OCI-LY7 (cell line): ENCODE data around the gene ZNF764. TPM values are rescaled to one million over a fixed set of nuclear protein-coding genes. Genes with fewer than 3 reads are reported as not detected.

Experiments used
- BruUV-seq: library from RNA; stranded (reverse); fragments of 400-500 nt; replicated peaks from 2 replicates; lab custom pipeline; 2021; lab: Mats Ljungman, UMichigan
- CTCF ChIA-PET: fragments of 300-600 bp; sonication (Branson Sonifier 250); formaldehyde crosslinking; loops from one replicate; lab custom pipeline; 2022; ENCODE audit warnings: antibody characterized with exemption; ENCODE audit not compliant: unreplicated experiment; lab: Charles Lee
- POLR2A ChIA-PET: fragments of 300-600 bp; sonication (Branson Sonifier 250); formaldehyde crosslinking; loops from one replicate; lab custom pipeline; 2022; ENCODE audit warnings: antibody characterized with exemption; lab: Charles Lee
- DNase-seq: peaks from one replicate; pipeline ENCODE4 v3.0.0-alpha.2; 2015; ENCODE audit warnings: low spot score
- H2AFZ ChIP-seq: fragments of 200-600 bp; sonication (generic), shearing (Covaris generic); 2 replicates; pipeline ENCODE4 v1.6.1; 2014; ENCODE audit warnings: mild to moderate bottlenecking, antibody characterized with exemption, low read length, moderate library complexity
- H3K27ac ChIP-seq: fragments of 200-600 bp; sonication (generic); 2 replicates; pipeline ENCODE4 v1.5.1; 2014; ENCODE audit warnings: mixed run types, low read depth, mild to moderate bottlenecking, moderate library complexity, low read length, inconsistent platforms; ENCODE audit not compliant: poor library complexity, severe bottlenecking
- H3K36me3 ChIP-seq: fragments of 200-600 bp; sonication (generic); 2 replicates; pipeline ENCODE4 v1.6.1; 2014; ENCODE audit warnings: mild to moderate bottlenecking, antibody characterized with exemption, low read length, moderate library complexity, mixed read lengths; ENCODE audit not compliant: insufficient read depth
- H3K4me1 ChIP-seq: fragments of 200-600 bp; sonication (generic); 2 replicates; pipeline ENCODE4 v1.5.1; 2014; ENCODE audit warnings: mild to moderate bottlenecking, low read length; ENCODE audit not compliant: insufficient read depth, poor library complexity, severe bottlenecking
- H3K4me2 ChIP-seq: fragments of 200-600 bp; sonication (generic); 2 replicates; pipeline ENCODE4 v1.6.1; 2014; ENCODE audit warnings: mild to moderate bottlenecking, low read length
- H3K4me3 ChIP-seq: fragments of 200-600 bp; sonication (generic); 2 replicates; pipeline ENCODE4 v1.5.1; 2014; ENCODE audit warnings: mild to moderate bottlenecking, low read depth, low read length; ENCODE audit not compliant: poor library complexity, severe bottlenecking
- H3K79me2 ChIP-seq: fragments of 200-600 bp; sonication (generic); 2 replicates; pipeline ENCODE4 v1.6.1; 2016; ENCODE audit warnings: low read depth, mild to moderate bottlenecking, low read length, moderate library complexity, mixed read lengths; ENCODE audit not compliant: insufficient read depth
- H3K9me2 ChIP-seq: fragments of 200-600 bp; sonication (generic); 2 replicates; pipeline ENCODE4 v1.6.1; 2016; ENCODE audit warnings: mild to moderate bottlenecking, low read length, mixed read lengths; ENCODE audit not compliant: insufficient read depth
- H3K9me3 ChIP-seq: fragments of 200-600 bp; sonication (generic); 2 replicates; pipeline ENCODE4 v1.6.1; 2014; ENCODE audit warnings: mild to moderate bottlenecking, mixed run types, low read length, mixed read lengths
- H4K20me1 ChIP-seq: fragments of 200-600 bp; sonication (generic); 2 replicates; pipeline ENCODE4 v1.6.1; 2014; ENCODE audit warnings: mild to moderate bottlenecking, antibody characterized with exemption, low read length, moderate library complexity, mixed read lengths; ENCODE audit not compliant: insufficient read depth
- CTCF ChIP-seq: fragments of 200-600 bp; sonication (generic); conservative IDR thresholded peaks from 2 replicates; pipeline ENCODE4 v1.5.1; 2014; ENCODE audit warnings: mild to moderate bottlenecking, antibody characterized with exemption, low read length, moderate library complexity, mixed read lengths
- EZH2phosphoT487 ChIP-seq: fragments of 200-600 bp; sonication (generic); IDR thresholded peaks from 2 replicates; pipeline ENCODE4 v1.6.1; 2018; ENCODE audit warnings: low read depth, borderline replicate concordance, mild to moderate bottlenecking, mixed run types, antibody characterized with exemption, low read length, moderate library complexity, mixed read lengths
- intact Hi-C: fragments of 100-400 bp; cut with micrococcal nuclease; formaldehyde crosslinking; loops from one replicate; pipeline ENCODE4 v1.10.0; 2022; ENCODE audit not compliant: unreplicated experiment
- total RNA-seq, 2 experiments: library from RNA; depleted of rRNA in 1 of 2; stranded (reverse); fragments of >200 nt in 1 of 2; shearing (Covaris generic) in 1 of 2; gene quantifications; 2 replicates each; pipeline ENCODE4 v1.2.3, GENCODE V29; 2014 to 2022

Gene ZNF764
- total RNA-seq, 2 experiments from 2014 or later, result 12.8 to 14.6 TPM

- no peak for DNase-seq
- H3K79me2 ChIP-seq, result no peaks in the 10 kb centered on the region
- no peaks in the 10 kb centered on the region for H3K9me3 ChIP-seq
- H3K4me3 ChIP-seq, result no peak overlapping the region
- BruUV-seq, result no TSS peak
- intact Hi-C loops, result no loop called here
- H2AFZ ChIP-seq, result no peak overlapping the region
- H3K4me1 ChIP-seq, result peaks cover 6% of the 10 kb centered on the region
- H3K36me3 ChIP-seq, result peaks cover 58% of the 10 kb centered on the region
- no peak for TF ChIP-seq CTCF
- no peak for TF ChIP-seq EZH2phosphoT487
- no peak overlapping the region for H3K27ac ChIP-seq
- no peaks in the 10 kb centered on the region for H4K20me1 ChIP-seq
- H3K4me2 ChIP-seq, result no peak overlapping the region
- POLR2A ChIA-PET, result interaction anchor here (0.6 kb wide), 1 partner anchor 33 kb away, joined by 4 read pairs; no protein-coding TSS in a partner anchor
- CTCF ChIA-PET, result no interaction called here
- no peaks in the 10 kb centered on the region for H3K9me2 ChIP-seq
Measured at GRCh38 chr16:30521476-30521872, 36.7 kb downstream of the ZNF764 start.

DNA sequence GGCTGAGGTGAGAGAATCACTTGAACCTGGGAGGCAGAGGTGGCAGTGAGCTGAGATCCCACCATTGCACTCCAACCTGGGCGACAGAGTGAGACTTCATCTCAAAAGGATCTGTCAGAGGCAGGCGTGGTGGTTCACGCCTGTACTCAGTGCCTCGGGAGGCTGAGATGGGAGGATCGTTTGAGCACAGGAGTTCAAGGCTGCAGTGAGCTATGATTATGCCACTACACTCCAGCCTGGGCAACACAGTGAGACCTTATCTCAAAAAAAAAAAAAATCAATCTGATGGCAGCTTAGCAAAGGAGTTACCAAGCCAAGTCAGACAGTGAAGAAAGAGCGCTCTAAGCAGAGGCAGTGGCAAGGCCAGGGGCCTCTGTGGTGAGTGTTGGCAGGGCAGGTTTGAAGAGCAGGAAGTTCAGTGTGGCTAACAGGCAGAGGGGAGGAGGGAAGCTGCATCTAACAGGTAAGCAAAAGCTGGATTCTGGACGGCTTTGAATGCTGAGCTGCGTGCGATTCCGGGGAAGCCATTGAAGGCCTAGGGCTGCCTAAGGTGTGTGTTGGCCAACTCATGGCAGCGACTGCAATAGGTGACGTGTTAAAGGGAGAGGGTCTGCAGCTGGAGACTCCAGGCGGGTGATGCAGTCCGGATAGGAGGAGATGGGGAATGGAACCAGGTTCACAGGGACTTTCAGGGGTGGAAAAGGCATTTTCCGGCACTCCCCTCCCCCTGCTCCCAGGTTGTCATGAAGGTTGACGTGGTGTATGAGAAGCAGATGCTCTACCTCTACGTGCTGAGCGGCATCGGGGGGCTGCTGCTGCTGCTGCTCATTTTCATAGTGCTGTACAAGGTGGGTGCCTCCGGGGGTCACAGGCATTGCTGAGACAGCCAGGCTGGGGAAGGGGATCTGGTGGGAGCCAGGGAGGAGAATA, 38.8 kb downstream of the ZNF764 start:
- no peak overlapping the region for H3K4me3 ChIP-seq
- no peak for TF ChIP-seq CTCF
- no TSS peak for BruUV-seq
- POLR2A ChIA-PET, result no interaction called here
- H3K4me1 ChIP-seq, result no peaks in the 10 kb centered on the region
- DNase-seq, result no peak
- no peaks in the 10 kb centered on the region for H3K79me2 ChIP-seq
- no peaks in the 10 kb centered on the region for H4K20me1 ChIP-seq
- H3K27ac ChIP-seq, result no peak overlapping the region
- H2AFZ ChIP-seq, result no peak overlapping the region
- CTCF ChIA-PET, result no interaction called here
- H3K36me3 ChIP-seq, result peaks cover 71% of the 10 kb centered on the region
- no peaks in the 10 kb centered on the region for H3K9me3 ChIP-seq
- H3K9me2 ChIP-seq, result no peaks in the 10 kb centered on the region
- intact Hi-C loops, result no loop called here
- H3K4me2 ChIP-seq, result no peak overlapping the region

DNA sequence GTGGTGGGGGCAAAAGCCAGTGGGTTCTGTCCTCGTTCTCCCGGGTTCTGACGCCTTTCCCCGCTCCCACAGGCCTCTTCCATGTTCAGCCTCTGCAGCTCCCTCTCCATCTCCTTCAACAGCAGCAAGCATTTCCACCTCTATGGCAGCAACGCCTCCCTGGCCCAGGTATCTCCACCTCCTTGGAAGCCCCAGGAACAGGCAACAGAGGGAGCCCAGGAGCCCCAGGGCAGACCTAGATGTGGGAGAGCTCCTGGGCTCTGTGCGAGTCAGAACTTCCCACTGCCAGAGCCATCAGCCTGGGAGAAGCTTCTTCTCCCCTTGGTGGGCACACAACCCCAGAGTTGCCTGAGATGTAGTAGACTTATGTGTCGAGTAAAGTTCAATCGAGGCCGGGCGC, 39.6 kb downstream of the ZNF764 start:
- H2AFZ ChIP-seq, result no peak overlapping the region
- peaks cover 78% of the 10 kb centered on the region for H3K36me3 ChIP-seq
- no peaks in the 10 kb centered on the region for H3K79me2 ChIP-seq
- DNase-seq, result no peak
- no peaks in the 10 kb centered on the region for H3K4me1 ChIP-seq
- BruUV-seq, result no TSS peak
- H3K27ac ChIP-seq, result no peak overlapping the region
- no peaks in the 10 kb centered on the region for H3K9me3 ChIP-seq
- H3K4me2 ChIP-seq, result no peak overlapping the region
- no peak overlapping the region for H3K4me3 ChIP-seq
- intact Hi-C loops, result no loop called here
- ChIA-PET POLR2A (interaction anchor here (0.7 kb wide), 1 partner anchor 126 kb away, joined by 4 read pairs; no protein-coding TSS in a partner anchor), CTCF (no interaction called here)
- no peaks in the 10 kb centered on the region for H3K9me2 ChIP-seq
- H4K20me1 ChIP-seq, result no peaks in the 10 kb centered on the region
- TF ChIP-seq EZH2phosphoT487 (no peak), CTCF (no peak)
